Activated CD8-positive, alpha-beta memory T cell treated with anti-CD3 and anti-CD28 coated beads for 48 hours (primary cell): ENCODE measurements around the gene TPST1.
"Not testable (repeated sequence)": the region's sequence is repeated elsewhere in the genome, so short reads cannot be mapped to it uniquely, and the experiment has no call there.

Experiments used
- DNase-seq, 3 experiments: peaks; one replicate each; pipeline ENCODE4 v3.0.0-alpha.2; 2020; ENCODE audit warnings: low read depth in 2 of 3, low spot score in 2 of 3

TPST1 gene

GRCh38 chr7:66187905-66188304 is 17.2 kb upstream of the TPST1 start:
- no peak for DNase-seq

- no peak for DNase-seq
Measured at GRCh38 chr7:66188645-66189044, 16.5 kb upstream of the TPST1 start.

DNA sequence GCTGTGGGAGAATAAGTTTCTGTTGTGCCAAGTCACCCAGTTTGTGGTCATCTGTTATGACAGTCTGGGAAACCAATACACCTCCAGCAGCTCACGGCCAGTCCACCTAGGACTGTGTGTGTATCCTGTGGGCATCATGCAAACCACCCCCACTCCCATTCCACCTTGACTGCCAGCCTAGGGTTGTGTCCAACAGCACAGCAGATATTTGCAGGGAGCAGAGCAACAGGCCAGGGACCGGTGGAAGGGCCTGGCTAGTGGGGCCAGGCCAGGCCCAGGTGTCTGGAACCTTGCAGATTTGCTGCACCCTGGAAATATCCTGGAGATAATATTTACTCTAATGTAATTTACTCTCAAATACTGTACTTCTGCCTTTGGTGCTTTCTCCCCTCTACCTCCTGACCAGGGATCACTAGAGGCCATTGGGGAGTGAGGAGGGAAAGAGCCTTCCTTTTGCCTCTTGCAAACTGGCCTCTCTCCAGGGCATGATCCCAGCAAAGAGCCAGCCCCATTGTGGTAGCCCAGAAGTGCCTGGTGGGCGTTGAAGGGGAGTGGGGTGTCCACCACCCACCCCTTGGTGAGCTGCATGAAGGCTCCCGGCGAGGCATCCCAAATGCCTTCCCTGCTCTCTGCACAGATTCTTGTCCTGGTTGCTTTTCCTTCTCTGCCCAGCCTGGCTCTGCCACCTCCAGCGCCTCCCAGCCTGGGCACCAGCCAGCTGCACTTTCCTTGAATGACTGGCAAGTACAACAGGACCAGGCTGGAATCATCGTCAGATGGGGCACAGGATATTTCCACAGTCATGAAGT is 15.2 kb upstream of the TPST1 start:
- DNase-seq, result no peak

DNA sequence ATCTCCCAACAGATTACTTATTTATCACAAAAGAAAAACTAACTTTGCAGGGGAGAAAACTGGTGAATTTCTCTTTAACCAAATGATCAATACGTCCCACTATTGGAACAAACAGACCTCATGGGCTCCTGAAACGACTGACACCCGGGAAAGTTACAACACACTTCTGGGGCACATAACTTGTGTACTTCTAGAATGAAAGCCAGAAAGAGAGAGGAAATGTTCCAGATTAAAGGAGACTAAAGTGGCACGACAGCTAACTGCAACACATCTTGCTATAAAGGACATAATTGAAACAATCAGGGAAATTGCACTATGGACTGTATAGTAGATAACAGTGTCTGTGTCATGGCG is 14.7 kb upstream of the TPST1 start:
- no peak for DNase-seq

DNA sequence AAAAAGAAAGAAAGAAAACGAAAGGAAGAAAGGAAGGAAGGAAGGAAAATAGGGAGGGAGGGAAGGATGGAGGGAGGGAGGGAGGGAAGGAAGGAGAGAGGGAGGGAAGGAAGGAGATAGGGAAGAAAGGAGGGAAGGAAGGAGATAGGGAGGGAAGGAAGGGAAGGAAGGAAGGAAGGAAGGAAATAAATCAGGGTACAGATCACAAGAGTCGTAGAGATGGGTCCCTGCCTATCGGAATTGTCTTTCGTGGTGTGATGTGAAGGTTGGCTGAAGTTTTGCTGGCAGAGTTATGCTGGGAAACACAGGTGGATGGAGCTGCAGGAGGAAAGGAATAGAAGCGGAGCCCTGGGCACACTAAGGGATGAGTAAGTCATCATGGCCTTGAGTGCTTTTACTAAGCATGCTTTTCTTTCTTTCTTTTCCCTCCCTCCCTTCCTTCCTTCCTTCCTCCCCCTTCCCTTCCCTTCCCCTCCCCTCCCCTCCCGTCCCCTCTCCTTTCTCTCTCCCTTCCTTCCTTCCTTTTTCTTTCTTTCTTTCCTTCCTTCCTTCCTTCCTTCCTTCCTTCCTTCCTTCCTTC is 11.9 kb upstream of the TPST1 start:
- DNase-seq, result no peak

- DNase-seq, result no peak
Measured at GRCh38 chr7:66198469-66198868, 6.7 kb upstream of the TPST1 start.

- no peak for DNase-seq
Measured at GRCh38 chr7:66198956-66199355, 6.2 kb upstream of the TPST1 start.

GRCh38 chr7:66202441-66202840 is 2.7 kb upstream of the TPST1 start:
- no peak for DNase-seq

DNA sequence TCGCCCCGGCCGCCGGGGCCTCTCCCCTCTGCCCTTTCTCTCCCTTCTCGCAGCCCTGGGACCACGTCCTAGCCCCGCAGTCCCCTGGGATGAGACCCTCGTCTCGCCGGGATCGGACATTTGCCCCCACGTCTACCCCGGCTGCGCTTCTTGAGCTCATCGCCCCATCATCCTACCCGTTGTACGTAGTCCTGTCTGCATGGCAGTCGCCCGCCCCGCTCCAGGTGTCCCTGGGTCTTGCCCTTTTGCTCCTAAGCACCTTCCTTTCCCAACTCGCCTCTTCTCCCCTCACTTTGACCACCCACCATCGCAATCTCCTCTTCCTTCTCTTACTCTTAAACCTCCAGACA is 582 bp downstream of the TPST1 start:
- peak in 1 of 3 experiments; percentile 4 for DNase-seq

DNA sequence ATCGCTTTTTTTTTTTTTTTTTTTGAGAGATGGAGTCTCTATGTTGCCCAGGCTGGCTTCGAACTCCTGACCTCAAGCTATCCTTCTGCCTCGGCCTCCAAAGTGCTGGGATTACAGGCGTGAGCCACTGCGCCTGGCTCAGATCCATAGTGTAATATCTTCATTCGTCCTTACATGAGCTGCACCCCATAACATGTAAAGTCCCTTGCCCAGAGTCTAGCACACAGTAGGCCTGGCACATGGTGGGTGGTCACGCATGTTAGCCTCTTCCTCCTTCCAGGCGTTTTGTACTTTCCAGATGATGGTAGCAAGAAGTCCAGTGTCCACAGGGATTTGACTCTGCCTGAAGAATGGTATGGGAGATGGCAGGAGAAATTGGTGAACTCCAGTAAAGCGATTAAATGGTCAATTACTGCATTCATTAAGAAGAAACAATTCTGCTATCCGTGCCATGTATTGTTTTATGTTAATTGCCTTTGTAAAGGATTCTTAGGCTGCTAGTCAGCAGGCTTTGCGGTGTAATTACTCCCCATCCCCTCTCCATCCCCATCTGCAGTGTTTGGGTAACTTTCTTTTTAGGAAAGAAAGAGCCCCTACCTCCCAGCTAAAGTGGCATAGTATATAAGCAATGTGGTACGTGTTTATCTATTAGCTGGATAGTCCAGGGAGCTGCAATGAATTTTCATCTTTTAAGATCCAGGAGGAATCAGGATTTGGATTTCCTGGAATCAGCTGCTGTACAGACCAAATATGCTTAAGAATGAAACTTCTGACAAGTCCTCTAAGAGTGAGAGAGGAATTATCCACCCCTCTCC is 1.2 kb downstream of the TPST1 start:
- no peak for DNase-seq

GRCh38 chr7:66206934-66207240 is 1.8 kb downstream of the TPST1 start:
- no peak for DNase-seq

DNA sequence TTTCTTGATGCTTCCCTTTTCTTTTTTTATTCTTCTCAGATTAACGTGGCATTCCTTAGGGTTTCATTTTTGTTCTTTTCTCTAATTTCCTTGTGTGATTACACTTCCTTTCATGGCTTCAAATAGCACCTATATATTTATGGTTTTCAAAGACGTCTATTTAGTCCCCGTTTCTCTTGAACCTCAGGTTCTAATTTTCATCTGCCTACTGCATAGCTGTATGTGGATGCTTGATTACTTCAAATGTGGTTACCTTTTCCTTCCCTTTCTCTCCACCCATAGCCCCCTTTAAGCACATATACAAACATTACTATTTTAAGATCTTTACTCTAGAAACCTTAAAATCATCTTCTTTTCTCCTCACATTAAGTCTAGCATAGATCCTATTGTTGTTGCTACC is 2.4 kb downstream of the TPST1 start:
- DNase-seq, result no peak

DNA sequence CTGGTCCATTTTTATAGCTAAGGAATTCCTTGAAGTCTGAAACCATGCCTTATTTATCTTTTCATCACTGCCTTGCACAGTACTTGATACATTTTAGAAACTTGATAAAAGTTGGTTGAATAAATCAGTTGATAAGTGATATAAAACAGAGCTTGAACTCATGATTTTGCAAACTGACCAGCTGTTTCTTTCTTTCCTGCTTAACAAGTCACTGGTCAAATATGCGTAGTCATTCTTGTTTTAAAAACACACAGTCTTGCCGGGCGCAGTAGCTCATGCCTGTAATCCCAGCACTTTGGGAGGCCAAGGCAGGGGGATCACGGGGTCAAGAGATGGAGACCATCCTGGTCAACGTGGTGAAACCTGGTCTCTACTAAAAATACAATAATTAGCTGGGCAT is 6.3 kb downstream of the TPST1 start:
- no peak for DNase-seq

DNA sequence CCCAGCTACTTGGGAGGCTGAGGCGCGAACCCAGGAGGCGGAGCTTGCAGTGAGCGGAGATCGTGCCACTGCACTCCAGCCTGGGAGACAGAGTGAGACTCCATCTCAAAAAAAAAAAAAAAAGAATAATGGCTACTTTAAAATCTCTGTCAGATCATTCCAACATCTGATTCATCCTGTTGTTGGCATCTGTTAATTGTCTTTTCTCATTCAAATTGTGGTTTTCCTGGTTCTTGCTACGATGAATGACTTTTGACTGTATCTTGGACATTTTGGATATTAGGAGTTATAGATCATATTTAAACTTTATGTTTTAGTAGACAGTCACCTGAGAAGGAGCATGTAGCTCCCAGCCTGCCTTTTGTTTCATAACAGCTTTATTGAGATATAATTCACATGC is 8.5 kb downstream of the TPST1 start:
- no peak for DNase-seq

GRCh38 chr7:66216687-66217086 is 11.6 kb downstream of the TPST1 start:
- no peak for DNase-seq

DNA sequence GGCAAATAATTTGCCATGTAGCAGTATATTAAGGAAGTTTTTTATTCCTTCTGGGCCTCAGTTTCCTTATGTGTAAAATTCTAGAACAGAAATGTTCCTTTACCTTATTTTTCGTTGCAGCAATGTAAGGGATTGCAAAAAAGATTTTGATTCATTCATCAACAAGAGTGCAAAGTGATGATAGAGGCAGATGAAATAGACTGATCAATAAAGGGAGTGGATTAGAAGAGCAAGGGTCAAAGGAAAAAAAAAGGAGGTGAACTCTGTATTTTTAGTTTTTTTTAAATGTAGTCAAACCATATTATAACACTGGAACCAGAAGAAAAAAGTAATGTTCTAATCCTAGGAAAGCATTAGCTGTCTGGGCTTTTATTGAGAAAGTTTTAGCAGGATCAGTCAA is 14.7 kb downstream of the TPST1 start:
- no peak for DNase-seq

- no peak for DNase-seq
Measured at GRCh38 chr7:66221442-66221841, 16.3 kb downstream of the TPST1 start.

GRCh38 chr7:66227808-66228207 is 22.7 kb downstream of the TPST1 start:
- no peak for DNase-seq

DNA sequence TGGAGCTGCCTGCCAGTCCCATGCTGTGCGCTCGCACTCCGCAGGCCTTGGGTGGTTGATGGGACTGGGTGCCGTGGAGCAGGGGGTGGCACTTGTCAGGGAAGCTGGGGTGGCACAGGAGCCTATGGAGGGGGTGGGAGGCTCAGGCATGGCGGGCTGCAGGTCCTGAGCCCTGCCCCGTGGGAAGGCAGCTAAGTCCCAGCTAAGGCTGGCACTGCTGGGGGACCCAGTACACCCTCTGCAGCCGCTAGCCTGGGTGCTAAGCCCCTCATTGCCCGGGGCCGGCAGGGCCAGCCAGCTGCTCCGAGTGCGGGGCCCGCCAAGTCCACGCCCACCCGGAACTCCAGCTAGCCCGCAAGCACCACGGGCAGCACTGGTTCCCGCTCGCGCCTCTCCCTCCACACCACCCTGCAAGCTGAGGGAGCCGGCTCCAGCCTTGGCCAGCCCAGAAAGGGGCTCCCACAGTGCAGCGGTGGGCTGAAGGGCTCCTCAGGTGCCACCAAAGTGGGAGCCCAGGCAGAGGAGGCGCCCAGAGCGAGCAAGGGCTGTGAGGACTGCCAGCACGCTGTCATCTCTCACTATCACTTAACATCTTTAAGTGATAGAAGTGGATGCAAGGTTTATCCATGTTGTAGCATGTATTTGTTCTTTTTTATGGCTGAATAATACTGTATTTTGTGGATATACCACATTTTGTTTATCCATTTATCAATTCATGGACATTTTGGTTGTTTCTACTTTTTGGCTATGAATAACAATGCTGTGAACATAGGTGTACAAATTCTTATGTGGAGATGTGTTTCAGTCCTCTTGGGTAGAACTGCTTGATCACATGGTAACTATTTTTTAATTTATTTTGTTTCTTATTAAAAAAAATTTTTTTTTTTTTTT is 26.4 kb downstream of the TPST1 start:
- DNase-seq, result not testable (repeated sequence)

DNA sequence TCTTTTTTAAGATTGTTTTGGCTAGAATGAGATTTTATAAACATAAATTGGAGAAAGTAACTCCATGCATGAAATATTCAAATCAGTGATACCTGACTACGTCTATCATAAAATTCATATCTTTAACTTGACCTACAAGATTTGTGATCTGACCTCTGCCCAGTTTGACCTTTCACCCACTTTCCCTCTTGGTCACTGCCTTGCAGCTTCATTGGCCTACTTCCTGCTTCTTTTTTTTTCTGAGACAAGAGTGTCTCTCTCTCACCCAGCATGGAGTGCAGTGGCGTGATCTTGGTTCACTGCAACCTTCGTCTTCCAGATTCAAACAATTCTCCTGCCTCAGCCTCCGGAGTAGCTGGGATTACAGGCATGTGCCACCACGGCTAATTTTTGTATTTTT is 28.5 kb downstream of the TPST1 start:
- DNase-seq, result no peak

DNA sequence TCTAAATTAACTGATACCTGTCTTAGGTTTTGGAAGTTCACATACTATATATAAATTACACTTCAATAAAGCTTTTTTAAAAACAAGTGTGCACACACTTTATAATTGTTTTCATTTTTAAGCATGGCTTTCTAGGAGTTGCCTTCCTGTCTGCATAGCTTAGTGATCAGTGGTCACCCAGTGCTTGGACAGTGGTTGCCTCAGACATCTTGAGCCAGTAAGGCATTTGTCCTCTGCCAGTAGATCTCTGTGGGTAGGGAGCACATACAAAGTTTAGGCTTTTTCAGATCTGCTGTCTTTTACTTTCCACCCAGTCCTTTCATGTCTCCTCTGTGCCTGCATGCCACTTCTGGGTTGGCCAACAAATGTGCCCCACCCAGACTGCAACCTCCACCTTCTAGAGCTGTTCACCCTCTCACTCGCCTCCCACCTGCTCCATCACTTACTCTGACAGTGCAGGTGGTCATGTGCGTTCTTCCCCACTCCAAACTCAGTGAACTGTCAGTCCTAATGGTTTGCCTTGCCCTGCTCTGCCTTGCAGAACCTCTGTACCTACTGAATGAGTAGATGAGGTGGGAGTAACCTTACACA is 31.7 kb downstream of the TPST1 start:
- no peak for DNase-seq
